Fibroblast of lung (primary cell): ENCODE results near the gene NIT1.

ENCODE experiments used
- CTCF ChIP-seq, 2 donors: IDR thresholded peaks in 1 of 2; conservative IDR thresholded peaks in 1 of 2; 1 replicate in 1 of 2; 2 replicates in 1 of 2; pipeline ENCODE4 v1.5.1; 2011 to 2012; ENCODE audit warnings: low read length in 2 of 2, control low read depth in 1 of 2, inconsistent platforms in 1 of 2, low read depth in 1 of 2, mild to moderate bottlenecking in 1 of 2
- EZH2 ChIP-seq: IDR thresholded peaks from 2 replicates; pipeline ENCODE4 v1.5.1; 2012; ENCODE audit warnings: low read length, control low read depth, mild to moderate bottlenecking; ENCODE audit errors: missing control alignments

- TF ChIP-seq CTCF (conservative IDR thresholded peaks at IDR 0.05 in 1 of 2, IDR thresholded peaks at IDR 0.05 in 1 of 2; ENCODE audit: low read depth in 1 of 2, low read length in 2 of 2), result no peak
- TF ChIP-seq EZH2, result no peak
Observed at GRCh38 chr1:161099090-161099802, 18.7 kb upstream of the NIT1 start.
